Measurements from ENCODE around the gene CDK13. TPM values are rescaled to one million over a fixed set of nuclear protein-coding genes. Genes with fewer than 3 reads are reported as not detected.

CDK13 gene
- total and polyA plus RNA-seq, 9 of the 15 experiments (the other 6 are each of a cell fraction or from before 2014, with no cell fraction given) = 9.8 to 46.1 (median 32.4) TPM

GRCh38 chr7:40057292-40057691, 107.2 kb downstream of the CDK13 start (continued):
- TF ChIP-seq MGA (IDR thresholded peaks at IDR 0.05) = peak; percentile 83
- TF ChIP-seq SRF (CRISPR knock-in tag; IDR thresholded peaks at IDR 0.05) = no peak
- no peak for TF ChIP-seq ZZZ3 (IDR thresholded peaks at IDR 0.05)
- TF ChIP-seq NFIX (CRISPR knock-in tag; IDR thresholded peaks at IDR 0.05; ENCODE audit: low read depth) = no peak
- TF ChIP-seq MLLT1 (IDR thresholded peaks at IDR 0.05) = 0 out of 4 replicates have a peak, but pooled peaks of 1 of the 2 experiments have one; percentile 60
- TF ChIP-seq DDX20 (tag; IDR thresholded peaks at IDR 0.05; ENCODE audit: low read depth) = no peak
- no peak for TF ChIP-seq PURB (CRISPR knock-in tag; IDR thresholded peaks at IDR 0.05; ENCODE audit: low read depth)
- no peak for TF ChIP-seq PHF8 (IDR thresholded peaks at IDR 0.05; ENCODE audit: borderline replicate concordance, low read length)
- TF ChIP-seq HIVEP1 (CRISPR knock-in tag; IDR thresholded peaks at IDR 0.05) = no peak
- peak; percentile 37 to 62 for TF ChIP-seq E2F6 (IDR thresholded peaks at IDR 0.05; ENCODE audit: borderline replicate concordance in 1 of 2, extremely low read depth in 1 of 2, insufficient read depth in 1 of 2, insufficient read length in 1 of 2, low read depth in 1 of 2, low read length in 1 of 2, poor library complexity in 1 of 2, severe bottlenecking in 1 of 2)
- no peak for TF ChIP-seq ARID1B (IDR thresholded peaks at IDR 0.05)
- TF ChIP-seq NR2C1 (IDR thresholded peaks at IDR 0.05) = no peak
- no peak for TF ChIP-seq NR2C1 (tag; IDR thresholded peaks at IDR 0.05)
